Measurements from ENCODE around the gene DIAPH2. TPM values are rescaled to one million over a fixed set of nuclear protein-coding genes. Genes with fewer than 3 reads are reported as not detected.
A peak's percentile ranks its signal among the peaks of the same experiment; 100 is the strongest.

Gene DIAPH2
- total RNA-seq, 1 donor from 2014 or later = 11.0 TPM

GRCh38 chrX:96919672-96920071 is 235.0 kb downstream of the DIAPH2 start:
- FAIRE-seq (peak; percentile 19), DNase-seq (ENCODE audit: low spot score in 2 of 2) (no peak)

DNA sequence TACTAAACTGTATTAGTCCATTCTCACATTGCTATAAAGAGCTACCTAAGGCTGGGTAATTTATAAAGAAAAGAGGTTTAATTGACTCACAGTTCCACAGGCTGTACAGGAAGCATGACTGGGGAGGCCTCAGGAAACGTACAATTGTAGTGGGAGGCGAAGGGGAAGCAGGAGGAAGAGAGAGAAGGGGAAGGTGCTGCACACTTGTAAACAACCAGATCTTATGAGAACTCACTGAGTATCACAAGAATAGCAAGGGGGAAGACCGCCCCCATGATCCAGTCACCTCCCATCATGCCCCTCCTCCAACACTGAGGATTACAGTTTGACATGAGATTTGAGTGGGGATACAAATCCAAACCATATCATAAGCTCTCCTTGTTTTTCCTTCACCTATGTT is 239.9 kb downstream of the DIAPH2 start:
- DNase-seq (ENCODE audit: low spot score in 2 of 2) (no peak), FAIRE-seq (no peak)

- FAIRE-seq (no peak), DNase-seq (ENCODE audit: low spot score in 2 of 2) (no peak)
Observed at GRCh38 chrX:96929036-96929435, 244.4 kb downstream of the DIAPH2 start.

GRCh38 chrX:96957718-96958117 is 273.1 kb downstream of the DIAPH2 start:
- FAIRE-seq = no peak

GRCh38 chrX:96971812-96972211 is 287.2 kb downstream of the DIAPH2 start:
- DNase-seq (ENCODE audit: low spot score in 2 of 2) (no peak), FAIRE-seq (no peak)

More at GRCh38 chrX:96957718-96958117, 273.1 kb downstream of the DIAPH2 start:
- DNase-seq (ENCODE audit: low spot score in 2 of 2) = no peak

DNA sequence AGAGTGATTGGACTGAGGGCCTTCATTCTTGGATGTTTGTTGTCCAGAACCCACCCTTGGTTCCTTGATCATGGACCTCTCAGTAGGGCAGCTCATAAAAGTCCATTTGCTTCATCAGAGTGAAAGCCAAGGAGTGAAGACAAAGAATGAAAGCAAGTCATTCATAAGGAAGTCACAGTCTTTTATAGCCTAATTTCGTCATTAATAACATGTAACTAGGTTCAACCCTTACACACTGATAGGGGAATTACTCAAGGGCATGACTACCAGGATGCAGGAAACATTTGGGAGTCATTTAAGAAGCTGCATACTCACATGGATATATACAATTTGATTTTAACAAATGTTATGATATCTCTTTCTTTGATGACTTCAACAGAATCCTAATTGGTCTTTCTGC is 294.3 kb downstream of the DIAPH2 start:
- FAIRE-seq (no peak), DNase-seq (ENCODE audit: low spot score in 2 of 2) (no peak)

DNA sequence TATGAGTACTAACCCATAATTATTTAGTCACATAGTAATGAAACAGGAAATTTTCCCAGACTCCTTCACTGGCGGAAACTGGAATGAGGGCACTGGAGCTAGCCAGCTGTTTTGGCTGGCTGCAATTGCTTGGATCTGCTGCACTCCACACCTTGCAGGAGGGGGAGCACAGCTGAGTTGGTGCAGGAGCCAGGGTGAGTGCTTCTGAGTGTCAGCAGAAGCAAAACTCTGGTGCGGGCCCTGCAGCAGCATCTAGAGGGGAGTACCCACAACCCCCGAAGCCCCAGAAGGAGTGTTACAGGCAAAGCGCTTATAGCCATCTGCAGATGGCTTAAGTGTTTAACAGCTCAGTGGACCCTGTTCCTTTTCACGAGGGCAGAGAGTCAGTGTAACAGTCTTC is 295.1 kb downstream of the DIAPH2 start:
- no peak for FAIRE-seq
- DNase-seq (ENCODE audit: low spot score in 2 of 2) = no peak

DNA sequence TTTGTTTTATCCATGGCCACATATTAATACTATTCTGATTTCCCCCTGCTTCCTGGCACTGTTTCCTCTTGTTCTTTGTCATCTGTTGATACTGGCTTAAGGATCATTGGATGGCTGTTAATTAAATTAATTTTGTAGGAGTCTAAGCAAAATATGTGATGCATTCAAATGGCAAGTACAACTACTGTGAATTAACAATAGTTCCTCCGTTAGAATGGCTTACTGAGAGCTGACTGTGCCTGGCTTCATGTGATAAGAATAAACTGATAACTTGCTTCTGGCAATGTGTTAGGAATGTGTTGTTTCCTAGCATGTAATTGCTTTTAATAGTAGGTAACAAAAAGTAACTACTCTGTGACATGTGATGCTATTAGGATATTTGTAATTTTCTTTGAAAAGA is 297.5 kb downstream of the DIAPH2 start:
- DNase-seq (ENCODE audit: low spot score in 2 of 2) (no peak), FAIRE-seq (no peak)

- no peak for FAIRE-seq
- DNase-seq (ENCODE audit: low spot score in 2 of 2) = no peak
Observed at GRCh38 chrX:96984538-96984937, 299.9 kb downstream of the DIAPH2 start.

- FAIRE-seq = no peak
- DNase-seq (ENCODE audit: low spot score in 2 of 2) = no peak
Observed at GRCh38 chrX:96985046-96985445, 300.4 kb downstream of the DIAPH2 start.

GRCh38 chrX:96987228-96987627 is 302.6 kb downstream of the DIAPH2 start:
- DNase-seq (ENCODE audit: low spot score in 2 of 2) (no peak), FAIRE-seq (no peak)

DNA sequence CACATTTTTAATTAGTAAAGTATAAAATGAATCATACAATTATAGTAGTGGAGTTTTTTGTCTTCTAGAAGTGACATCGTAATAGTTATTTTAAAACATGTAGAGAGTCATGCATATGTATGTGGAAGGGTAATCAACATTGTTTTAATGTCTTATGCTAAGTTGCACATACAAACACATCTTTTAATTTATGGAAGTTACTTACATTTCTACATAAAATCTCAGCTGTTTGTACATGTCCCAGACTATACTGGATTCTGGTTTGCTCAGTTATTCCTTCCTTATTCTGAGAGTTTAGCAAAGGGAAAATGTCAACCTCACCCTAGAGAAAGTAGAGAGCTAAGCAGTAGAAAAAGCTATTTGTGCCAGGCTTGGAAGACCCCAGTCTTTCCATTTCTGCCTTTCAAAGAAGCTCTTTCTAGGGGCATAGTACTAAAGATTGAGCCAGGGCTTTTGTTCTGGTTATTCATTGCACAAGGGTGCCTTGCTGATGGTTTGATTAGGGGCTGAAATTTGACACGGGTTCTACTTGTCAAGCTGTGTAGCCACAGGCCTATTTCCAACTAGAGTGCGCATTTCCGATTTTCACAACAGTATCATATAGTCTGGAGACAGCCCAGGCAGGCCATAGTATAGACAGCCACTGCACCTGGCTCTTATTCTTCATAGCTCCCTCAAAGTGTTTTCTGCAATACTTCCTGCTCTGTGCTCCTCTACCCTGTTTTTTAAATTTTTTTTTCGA is 305.4 kb downstream of the DIAPH2 start:
- FAIRE-seq (no peak), DNase-seq (ENCODE audit: low spot score in 2 of 2) (no peak)

- FAIRE-seq = no peak
- DNase-seq (ENCODE audit: low spot score in 2 of 2) = no peak
Observed at GRCh38 chrX:96994093-96994492, 309.5 kb downstream of the DIAPH2 start.

GRCh38 chrX:96997196-96997595 is 312.6 kb downstream of the DIAPH2 start:
- no peak for FAIRE-seq
- DNase-seq (ENCODE audit: low spot score in 2 of 2) = no peak

GRCh38 chrX:97000682-97001368 is 316.2 kb downstream of the DIAPH2 start:
- DNase-seq (ENCODE audit: low spot score in 2 of 2) = no peak
- FAIRE-seq = no peak

GRCh38 chrX:97006167-97006566 is 321.5 kb downstream of the DIAPH2 start:
- FAIRE-seq (no peak), DNase-seq (ENCODE audit: low spot score in 2 of 2) (no peak)

DNA sequence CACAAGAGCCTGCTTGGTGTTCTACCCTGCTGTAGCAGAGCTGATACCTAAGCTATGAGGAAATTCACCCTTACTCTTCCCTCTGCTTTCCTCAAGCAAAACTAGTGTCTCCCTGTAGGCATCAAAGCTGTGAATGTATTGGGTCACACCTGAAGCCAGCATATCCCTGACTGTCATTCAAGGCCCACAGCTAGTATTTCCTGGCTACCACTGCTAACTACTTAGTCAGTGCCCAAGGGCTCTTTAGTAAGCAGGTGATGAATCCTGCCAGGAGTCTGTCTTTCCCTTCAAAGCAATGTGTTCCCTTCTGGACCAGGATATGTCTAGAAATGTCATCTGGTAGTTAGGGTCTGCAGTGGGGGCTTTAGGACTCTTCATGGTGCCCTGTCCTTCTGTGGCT is 324.7 kb downstream of the DIAPH2 start:
- no peak for DNase-seq (ENCODE audit: low spot score in 2 of 2)
- FAIRE-seq = no peak

DNA sequence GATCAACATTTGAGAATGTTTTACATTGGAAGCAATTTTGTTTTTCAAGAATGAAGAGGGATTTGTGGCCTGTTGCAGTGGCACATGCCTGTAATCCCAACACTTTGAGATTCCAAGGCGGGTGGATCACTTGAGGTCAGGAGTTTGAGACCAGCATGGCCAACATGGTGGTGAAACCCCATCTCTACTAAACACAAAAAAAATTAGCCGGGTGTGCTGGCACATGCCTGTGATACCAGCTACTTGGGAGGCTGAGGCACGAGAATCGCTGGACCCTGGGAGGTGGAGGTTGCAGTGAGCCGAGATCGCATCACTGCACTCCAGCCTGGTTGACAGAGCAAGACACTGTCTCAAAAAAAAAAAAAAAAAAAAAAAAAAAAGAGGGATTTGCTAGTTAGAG is 326.9 kb downstream of the DIAPH2 start:
- FAIRE-seq = no peak
- DNase-seq (ENCODE audit: low spot score in 2 of 2) = no peak

DNA sequence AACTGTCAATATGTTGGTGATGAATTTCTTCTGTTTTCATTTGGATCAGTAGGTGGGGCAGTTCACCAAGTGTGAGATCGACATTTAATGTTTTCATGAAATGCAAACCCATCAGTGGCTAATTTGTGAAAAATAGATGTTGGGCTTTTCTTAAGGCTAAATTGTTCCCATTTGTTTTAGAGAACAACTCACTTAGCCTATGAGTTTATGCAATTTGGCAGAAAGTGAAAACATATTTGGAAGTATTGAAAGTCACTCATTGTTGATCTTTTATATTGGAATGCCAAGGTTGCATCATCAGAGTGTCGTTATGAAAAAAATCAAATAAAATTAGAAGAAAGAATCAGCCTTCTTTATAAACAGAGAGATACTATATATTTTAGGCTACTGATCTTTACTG is 331.5 kb downstream of the DIAPH2 start:
- FAIRE-seq = no peak

DNA sequence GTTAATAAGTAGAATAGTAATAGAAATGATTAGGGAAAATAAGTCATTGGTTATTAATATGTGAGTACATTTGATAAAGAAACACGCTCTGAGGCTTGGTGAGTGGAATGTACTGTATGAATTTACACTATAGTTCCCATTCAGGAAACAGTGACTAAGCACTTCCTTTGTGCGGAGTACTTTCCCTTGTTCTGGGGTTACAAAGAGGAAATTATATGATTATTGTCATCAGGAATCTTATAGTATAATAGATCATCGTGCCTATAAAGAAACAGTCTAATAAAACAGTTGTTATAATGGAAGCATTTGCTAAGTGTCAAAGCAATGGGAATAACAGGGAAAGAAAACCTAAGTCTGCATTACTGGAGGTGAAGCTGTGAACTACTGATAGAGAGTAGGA is 337.0 kb downstream of the DIAPH2 start:
- DNase-seq (ENCODE audit: low spot score in 2 of 2) = no peak
- FAIRE-seq = no peak

More for the DNA sequence above, 331.5 kb downstream of the DIAPH2 start:
- no peak for DNase-seq (ENCODE audit: low spot score in 2 of 2)

DNA sequence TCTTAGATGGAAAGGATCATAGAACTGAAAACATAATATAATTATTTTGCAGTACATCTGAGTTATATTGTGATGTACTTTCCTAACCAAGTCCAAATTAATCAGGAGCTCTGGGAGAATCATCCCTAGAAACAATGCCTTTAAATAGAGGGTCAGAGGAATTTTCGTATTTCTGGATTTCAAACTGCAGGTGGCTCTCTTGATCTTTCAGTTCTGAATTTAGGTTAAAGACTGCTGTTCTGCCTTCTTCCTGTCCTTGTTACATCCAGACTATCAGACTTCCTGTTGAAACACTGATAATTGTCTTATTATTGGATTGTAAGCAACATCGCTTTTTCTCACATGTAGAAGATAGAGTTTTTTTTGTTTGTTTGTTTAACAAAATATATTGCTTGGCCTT is 341.8 kb downstream of the DIAPH2 start:
- FAIRE-seq = no peak
- no peak for DNase-seq (ENCODE audit: low spot score in 2 of 2)

GRCh38 chrX:97027384-97027922 is 342.8 kb downstream of the DIAPH2 start:
- FAIRE-seq = no peak
- DNase-seq (ENCODE audit: low spot score in 2 of 2) = no peak

Data from frontal cortex (tissue), 4 donors.